GM21723 (cell line): Measurements from ENCODE around the gene UBTD1.
"Not testable (repeated sequence)": the region's sequence is repeated elsewhere in the genome, so short reads cannot be mapped to it uniquely, and the experiment has no call there.

ENCODE experiments used
- ATAC-seq: cut with Tn5 transposase; IDR thresholded peaks from one replicate; pipeline ENCODE4 v1.9.1; 2021; ENCODE audit warnings: mild to moderate bottlenecking, moderate library complexity; ENCODE audit not compliant: unreplicated experiment

The UBTD1 gene

GRCh38 chr10:97514344-97514743 lies 15.6 kb downstream of the UBTD1 start:
- no peak for ATAC-seq

- ATAC-seq, result no peak
Observed at GRCh38 chr10:97515271-97515978, 16.7 kb downstream of the UBTD1 start.

- no peak for ATAC-seq
Observed at GRCh38 chr10:97517096-97517750, 18.5 kb downstream of the UBTD1 start.

- no peak for ATAC-seq
Observed at GRCh38 chr10:97517778-97518300, 19.1 kb downstream of the UBTD1 start.

- no peak for ATAC-seq
Observed at GRCh38 chr10:97518301-97519043, 19.7 kb downstream of the UBTD1 start.

GRCh38 chr10:97519342-97519741 lies 20.6 kb downstream of the UBTD1 start:
- ATAC-seq, result no peak

- no peak for ATAC-seq
Observed at GRCh38 chr10:97520520-97520919, 21.8 kb downstream of the UBTD1 start.

GRCh38 chr10:97520978-97521761 lies 22.4 kb downstream of the UBTD1 start:
- ATAC-seq, result no peak

- no peak for ATAC-seq
Observed at GRCh38 chr10:97522071-97522470, 23.3 kb downstream of the UBTD1 start.

- ATAC-seq, result no peak
Observed at GRCh38 chr10:97522937-97523336, 24.2 kb downstream of the UBTD1 start.

GRCh38 chr10:97525086-97525485 lies 26.4 kb downstream of the UBTD1 start:
- no peak for ATAC-seq

- ATAC-seq, result no peak
Observed at GRCh38 chr10:97525683-97526110, 27.0 kb downstream of the UBTD1 start.

- not testable (repeated sequence) for ATAC-seq
Observed at GRCh38 chr10:97528876-97529275, 30.2 kb downstream of the UBTD1 start.

- no peak for ATAC-seq
Observed at GRCh38 chr10:97529685-97530465, 31.2 kb downstream of the UBTD1 start.

GRCh38 chr10:97531401-97531986 lies 32.8 kb downstream of the UBTD1 start:
- no peak for ATAC-seq

GRCh38 chr10:97532935-97533671 lies 34.4 kb downstream of the UBTD1 start:
- ATAC-seq, result no peak

GRCh38 chr10:97533888-97534287 lies 35.2 kb downstream of the UBTD1 start:
- no peak for ATAC-seq

GRCh38 chr10:97534746-97535367 lies 36.1 kb downstream of the UBTD1 start:
- no peak for ATAC-seq
